GM10248 (cell line): ENCODE data around the gene KCNQ5.

Experiments
- CTCF ChIA-PET: fragments of 300-600 bp; sonication (Branson Sonifier 250); formaldehyde crosslinking; extraction: SDS; loops from one replicate; lab custom pipeline; 2021; ENCODE audit warnings: antibody characterized with exemption; lab: Yijun Ruan, JAX
- POLR2A ChIA-PET: fragments of 350-650 bp; sonication (Branson Sonifier 250); formaldehyde crosslinking; extraction: SDS; loops from one replicate; lab custom pipeline; 2020; ENCODE audit warnings: antibody characterized with exemption; lab: Yijun Ruan, JAX
- DNase-seq: peaks from one replicate; pipeline ENCODE4 v3.0.0; 2012; ENCODE audit errors: extremely low spot score
- TF ChIP-seq, protein P1 (sequence below): IDR thresholded peaks from 2 replicates; pipeline ENCODE4 v1.5.1; 2012; ENCODE audit warnings: mild to moderate bottlenecking, low read depth; ENCODE audit errors: extremely low read depth, missing control alignments, control extremely low read depth

The KCNQ5 gene

DNA sequence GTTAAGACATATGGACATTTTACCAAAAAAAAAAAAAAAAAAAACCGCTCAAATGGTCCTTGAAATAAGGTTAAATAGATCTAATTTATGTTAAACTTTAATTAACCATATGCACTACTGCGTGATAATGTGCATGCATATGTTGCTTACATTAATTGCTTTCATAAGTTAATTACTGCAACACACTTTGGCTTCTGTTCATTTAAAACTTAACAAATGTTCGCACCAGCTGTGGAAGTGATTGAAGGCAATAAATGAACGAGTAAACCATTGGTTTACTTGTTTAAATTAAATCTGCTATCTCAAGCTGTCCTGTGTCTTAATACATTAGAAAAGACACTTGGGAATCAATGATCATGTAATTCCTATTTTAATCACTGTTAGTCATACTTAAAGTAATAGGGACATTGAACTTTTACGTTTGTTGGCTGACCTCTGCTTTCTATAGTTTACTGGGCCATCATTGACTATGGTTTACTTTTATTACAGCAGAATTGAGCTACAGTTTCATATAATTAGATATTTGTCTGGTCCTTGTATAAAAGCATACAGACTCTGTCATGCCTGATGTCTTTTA lies 308.8 kb downstream of the KCNQ5 start:
- TF ChIP-seq, protein P1, sequence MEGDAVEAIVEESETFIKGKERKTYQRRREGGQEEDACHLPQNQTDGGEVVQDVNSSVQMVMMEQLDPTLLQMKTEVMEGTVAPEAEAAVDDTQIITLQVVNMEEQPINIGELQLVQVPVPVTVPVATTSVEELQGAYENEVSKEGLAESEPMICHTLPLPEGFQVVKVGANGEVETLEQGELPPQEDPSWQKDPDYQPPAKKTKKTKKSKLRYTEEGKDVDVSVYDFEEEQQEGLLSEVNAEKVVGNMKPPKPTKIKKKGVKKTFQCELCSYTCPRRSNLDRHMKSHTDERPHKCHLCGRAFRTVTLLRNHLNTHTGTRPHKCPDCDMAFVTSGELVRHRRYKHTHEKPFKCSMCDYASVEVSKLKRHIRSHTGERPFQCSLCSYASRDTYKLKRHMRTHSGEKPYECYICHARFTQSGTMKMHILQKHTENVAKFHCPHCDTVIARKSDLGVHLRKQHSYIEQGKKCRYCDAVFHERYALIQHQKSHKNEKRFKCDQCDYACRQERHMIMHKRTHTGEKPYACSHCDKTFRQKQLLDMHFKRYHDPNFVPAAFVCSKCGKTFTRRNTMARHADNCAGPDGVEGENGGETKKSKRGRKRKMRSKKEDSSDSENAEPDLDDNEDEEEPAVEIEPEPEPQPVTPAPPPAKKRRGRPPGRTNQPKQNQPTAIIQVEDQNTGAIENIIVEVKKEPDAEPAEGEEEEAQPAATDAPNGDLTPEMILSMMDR = no peak
- DNase-seq = no peak
- ChIA-PET POLR2A (no interaction called here), CTCF (interaction anchor here (1.5 kb wide), 1 partner anchor 9 kb away, joined by 5 read pairs; no protein-coding TSS in a partner anchor)

DNA sequence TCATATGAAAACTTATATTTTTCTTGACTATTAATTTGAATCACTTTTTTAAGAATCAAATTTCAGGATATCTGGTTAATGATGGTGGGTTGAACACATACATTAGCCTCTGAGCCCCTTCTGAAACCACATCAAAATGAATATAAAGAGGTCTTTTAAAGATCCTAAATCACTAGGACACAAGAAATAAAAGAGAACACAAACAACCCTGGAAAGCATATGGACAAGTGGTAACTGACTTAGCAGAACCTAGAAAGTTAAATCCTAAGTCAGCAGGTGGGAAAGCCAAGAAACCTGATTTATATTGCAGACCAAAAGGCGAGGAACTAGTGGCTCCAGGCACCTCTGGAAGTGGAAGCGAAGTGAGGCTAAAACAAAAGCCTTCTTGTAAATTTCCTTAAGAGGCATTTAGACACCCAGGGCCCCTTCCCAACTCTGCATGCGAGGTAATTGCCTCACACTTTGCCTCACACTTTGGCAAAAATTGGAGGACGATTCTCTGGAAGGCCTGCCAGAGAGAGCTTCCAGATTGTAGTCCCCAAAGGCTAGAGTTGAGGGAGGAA lies 309.5 kb downstream of the KCNQ5 start:
- CTCF ChIA-PET = interaction anchor here (1.1 to 1.2 kb wide), 2 partner anchors 198 to 315 kb away, joined by 3 read pairs; no protein-coding TSS in a partner anchor

DNA sequence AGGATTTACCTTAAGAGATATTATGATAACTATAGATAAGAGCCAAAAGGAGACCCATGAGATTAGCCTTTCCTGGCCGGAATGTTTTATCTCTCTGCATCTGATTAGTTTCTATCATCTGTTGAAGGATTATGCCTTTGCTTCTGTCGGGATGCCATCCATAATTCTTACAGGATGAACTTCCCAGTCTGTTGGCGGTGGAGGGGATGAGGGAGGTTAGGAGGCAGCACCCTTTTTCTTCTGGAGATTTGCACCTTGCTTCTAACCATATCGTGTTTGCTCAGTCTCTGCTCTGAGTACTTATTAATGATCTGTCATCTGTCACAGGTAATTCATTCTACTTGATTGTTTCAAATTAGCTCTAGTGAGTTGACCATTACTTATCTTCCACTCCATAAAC lies 311.4 kb downstream of the KCNQ5 start:
- TF ChIP-seq, protein P1 = no peak
- ChIA-PET POLR2A (no interaction called here), CTCF (no interaction called here)
- DNase-seq = no peak

More for the DNA sequence above, 309.5 kb downstream of the KCNQ5 start:
- DNase-seq = no peak
- TF ChIP-seq, protein P1 = no peak
- POLR2A ChIA-PET = no interaction called here

DNA sequence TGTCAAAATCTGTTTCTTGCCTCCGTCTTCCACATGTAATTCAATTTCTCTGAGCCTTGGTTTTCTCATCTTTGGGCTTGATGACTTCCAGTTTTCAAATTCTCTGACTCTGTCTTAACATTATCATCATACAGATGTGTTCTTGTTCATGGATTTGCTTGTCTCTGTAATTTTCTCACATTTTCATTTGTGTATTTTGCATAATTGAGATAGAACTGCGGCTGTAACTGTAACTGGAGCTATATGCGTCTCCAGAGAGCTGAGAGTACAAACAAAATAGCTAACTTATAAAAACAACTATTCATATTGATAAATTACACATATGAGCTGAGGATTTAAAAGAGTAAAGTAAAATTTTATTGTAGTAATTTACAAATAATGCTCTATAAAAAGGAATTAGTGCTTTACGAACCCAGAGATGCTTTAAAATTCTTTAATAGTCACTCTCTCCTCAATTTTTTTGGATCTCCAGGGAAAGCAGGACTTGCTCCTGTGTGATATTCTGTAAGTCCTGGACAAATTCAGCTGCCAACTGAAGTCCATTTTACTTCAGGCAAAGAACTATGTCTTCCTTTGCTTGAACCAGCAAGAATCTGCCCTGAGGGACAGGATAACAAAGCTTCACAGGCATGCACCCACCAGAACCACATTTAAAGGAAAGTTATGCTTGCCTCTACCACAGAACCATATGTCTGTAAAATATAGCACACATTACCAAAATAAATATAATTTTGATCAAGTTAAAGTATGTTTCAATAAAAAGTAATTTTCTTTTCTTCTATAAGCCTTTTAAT lies 315.1 kb downstream of the KCNQ5 start:
- DNase-seq = no peak
- POLR2A ChIA-PET = no interaction called here
- TF ChIP-seq, protein P1 = no peak
- CTCF ChIA-PET = interaction anchor here (1.3 kb wide), 1 partner anchor 10 kb away, joined by 3 read pairs; no protein-coding TSS in a partner anchor

DNA sequence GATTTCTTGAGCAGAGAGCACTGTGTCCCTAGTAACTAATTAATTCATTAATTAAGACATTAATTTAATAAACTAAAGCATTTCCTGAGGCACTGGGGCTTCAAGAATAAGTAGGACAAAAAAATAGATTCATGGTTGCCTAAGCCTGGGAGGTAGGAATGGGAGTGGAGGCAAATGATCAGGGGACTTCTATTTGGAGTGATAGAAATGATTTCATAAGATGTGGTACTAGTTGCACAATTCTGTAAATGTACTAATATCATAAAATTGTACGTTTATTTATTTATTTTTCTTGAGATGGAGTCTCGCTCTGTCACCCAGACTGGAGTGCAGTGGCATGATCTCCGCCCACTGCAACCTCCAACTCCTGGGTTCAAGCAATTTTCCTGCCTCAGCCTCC lies 316.2 kb downstream of the KCNQ5 start:
- TF ChIP-seq, protein P1 = no peak
- no peak for DNase-seq
- CTCF ChIA-PET = no interaction called here
- POLR2A ChIA-PET = no interaction called here

DNA sequence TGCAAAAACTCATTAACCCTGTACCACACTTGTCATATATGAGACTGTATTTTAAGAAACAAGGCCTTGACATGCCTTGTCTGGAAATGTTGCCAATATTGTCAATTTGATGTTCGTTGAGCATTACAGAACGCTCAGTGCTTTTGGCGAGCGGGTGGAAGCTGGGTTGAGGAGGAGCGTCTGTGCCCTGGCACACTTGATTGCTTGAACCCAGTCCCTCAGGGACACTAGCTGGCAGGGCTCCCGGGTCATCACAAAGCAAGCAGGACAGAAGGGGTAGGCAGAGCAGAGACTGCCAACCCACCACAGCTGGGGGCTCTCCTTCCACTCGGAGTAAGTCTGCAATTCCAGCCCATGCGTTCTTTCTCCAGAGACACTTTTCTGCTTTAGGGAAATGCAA lies 317.1 kb downstream of the KCNQ5 start:
- ChIA-PET CTCF (interaction anchor here (1.8 kb wide), 1 partner anchor 9 kb away, joined by 5 read pairs; no protein-coding TSS in a partner anchor), POLR2A (no interaction called here)
- DNase-seq = no peak
- TF ChIP-seq, protein P1 = no peak
